Endometrium (tissue), 2 donors: ENCODE measurements around the gene TADA3.
"Not testable (repeated sequence)": the region's sequence is repeated elsewhere in the genome, so short reads cannot be mapped to it uniquely, and the experiment has no call there.

Experiments used
- FAIRE-seq: peaks from 2 replicates; lab custom pipeline; 2012; peaks lifted over from hg19 to GRCh38; lab: Jason Lieb, UNC
- donor health status: control.
- donor health status: control.

The TADA3 gene

GRCh38 chr3:9783954-9784353 lies 8.3 kb downstream of the TADA3 start:
- no peak for FAIRE-seq

- no peak for FAIRE-seq
Measured at GRCh38 chr3:9782770-9783169, 9.5 kb downstream of the TADA3 start.

GRCh38 chr3:9781978-9782603 lies 10.2 kb downstream of the TADA3 start:
- FAIRE-seq, result no peak

GRCh38 chr3:9781551-9781950 lies 10.7 kb downstream of the TADA3 start:
- no peak for FAIRE-seq

- FAIRE-seq, result no peak
Measured at GRCh38 chr3:9780910-9781309, 11.4 kb downstream of the TADA3 start.

- no peak for FAIRE-seq
Measured at GRCh38 chr3:9780458-9780812, 11.8 kb downstream of the TADA3 start.

- FAIRE-seq, result no peak
Measured at GRCh38 chr3:9779721-9780457, 12.4 kb downstream of the TADA3 start.

- no peak for FAIRE-seq
Measured at GRCh38 chr3:9779075-9779593, 13.1 kb downstream of the TADA3 start.

- FAIRE-seq, result no peak
Measured at GRCh38 chr3:9778143-9779074, 13.9 kb downstream of the TADA3 start.

GRCh38 chr3:9777694-9778021 lies 14.6 kb downstream of the TADA3 start:
- no peak for FAIRE-seq

GRCh38 chr3:9776896-9777693 lies 15.2 kb downstream of the TADA3 start:
- no peak for FAIRE-seq

GRCh38 chr3:9771007-9771406 lies 21.3 kb downstream of the TADA3 start:
- not testable (repeated sequence) for FAIRE-seq

- no peak for FAIRE-seq
Measured at GRCh38 chr3:9770276-9770812, 21.9 kb downstream of the TADA3 start.

- no peak for FAIRE-seq
Measured at GRCh38 chr3:9769426-9770275, 22.6 kb downstream of the TADA3 start, which contains the start of gene CAMK1. Gene CAMK1 (minus strand): TSS chr3:9769947. CDS start chr3:9767749, 2,198 bp downstream.

GRCh38 chr3:9769012-9769411 lies 23.3 kb downstream of the TADA3 start:
- FAIRE-seq, result no peak

- no peak for FAIRE-seq
Measured at GRCh38 chr3:9768141-9768775, 24.0 kb downstream of the TADA3 start.

GRCh38 chr3:9767418-9767817 lies 24.9 kb downstream of the TADA3 start:
- FAIRE-seq, result no peak

GRCh38 chr3:9765865-9766264 lies 26.4 kb downstream of the TADA3 start:
- FAIRE-seq, result no peak

GRCh38 chr3:9762871-9763270 lies 29.4 kb downstream of the TADA3 start:
- FAIRE-seq, result no peak

- FAIRE-seq, result no peak
Measured at GRCh38 chr3:9761919-9762318, 30.4 kb downstream of the TADA3 start.
